Nephron progenitor cell (in vitro differentiated cells): Measurements from ENCODE around the gene LAMB4.

Experiments used
- DNase-seq: peaks from one replicate; pipeline ENCODE4 v3.0.0; 2021
- H3K27ac Mint-ChIP-seq: 2 replicates; pipeline ENCODE4 v1.8.0; 2021; ENCODE audit warnings: mild to moderate bottlenecking, moderate library complexity, mixed read lengths
- H3K27me3 Mint-ChIP-seq: 2 replicates; pipeline ENCODE4 v1.8.0; 2021; ENCODE audit warnings: mild to moderate bottlenecking, low read depth, mixed read lengths; ENCODE audit not compliant: poor library complexity
- H3K36me3 Mint-ChIP-seq: 2 replicates; pipeline ENCODE4 v1.8.0; 2021; ENCODE audit warnings: low read depth, mixed read lengths
- H3K4me1 Mint-ChIP-seq: 2 replicates; pipeline ENCODE4 v1.8.0; 2021; ENCODE audit warnings: mixed read lengths
- H3K4me3 Mint-ChIP-seq: 2 replicates; pipeline ENCODE4 v1.8.0; 2021; ENCODE audit warnings: mild to moderate bottlenecking, moderate library complexity, mixed read lengths
- H3K9me3 Mint-ChIP-seq: 2 replicates; pipeline ENCODE4 v1.8.0; 2021; ENCODE audit warnings: mild to moderate bottlenecking, moderate library complexity, mixed read lengths
- TF ChIP-seq, protein P1 (sequence below): fragments of 200-600 bp; sonication (generic); IDR thresholded peaks from 2 replicates; pipeline ENCODE4 v1.5.0; 2021; ENCODE audit warnings: antibody characterized with exemption

The LAMB4 gene

GRCh38 chr7:108067844-108068243 lies 62.3 kb downstream of the LAMB4 start:
- peaks cover 3% of the 10 kb centered on the region for H3K27me3 Mint-ChIP-seq
- H3K27ac Mint-ChIP-seq = no peak overlapping the region
- H3K36me3 Mint-ChIP-seq = no peaks in the 10 kb centered on the region
- H3K4me1 Mint-ChIP-seq = peaks cover 4% of the 10 kb centered on the region
- no peak for DNase-seq
- H3K4me3 Mint-ChIP-seq = no peak overlapping the region
- no peaks in the 10 kb centered on the region for H3K9me3 Mint-ChIP-seq
- TF ChIP-seq, protein P1, sequence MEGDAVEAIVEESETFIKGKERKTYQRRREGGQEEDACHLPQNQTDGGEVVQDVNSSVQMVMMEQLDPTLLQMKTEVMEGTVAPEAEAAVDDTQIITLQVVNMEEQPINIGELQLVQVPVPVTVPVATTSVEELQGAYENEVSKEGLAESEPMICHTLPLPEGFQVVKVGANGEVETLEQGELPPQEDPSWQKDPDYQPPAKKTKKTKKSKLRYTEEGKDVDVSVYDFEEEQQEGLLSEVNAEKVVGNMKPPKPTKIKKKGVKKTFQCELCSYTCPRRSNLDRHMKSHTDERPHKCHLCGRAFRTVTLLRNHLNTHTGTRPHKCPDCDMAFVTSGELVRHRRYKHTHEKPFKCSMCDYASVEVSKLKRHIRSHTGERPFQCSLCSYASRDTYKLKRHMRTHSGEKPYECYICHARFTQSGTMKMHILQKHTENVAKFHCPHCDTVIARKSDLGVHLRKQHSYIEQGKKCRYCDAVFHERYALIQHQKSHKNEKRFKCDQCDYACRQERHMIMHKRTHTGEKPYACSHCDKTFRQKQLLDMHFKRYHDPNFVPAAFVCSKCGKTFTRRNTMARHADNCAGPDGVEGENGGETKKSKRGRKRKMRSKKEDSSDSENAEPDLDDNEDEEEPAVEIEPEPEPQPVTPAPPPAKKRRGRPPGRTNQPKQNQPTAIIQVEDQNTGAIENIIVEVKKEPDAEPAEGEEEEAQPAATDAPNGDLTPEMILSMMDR = no peak

- no peak overlapping the region for H3K27ac Mint-ChIP-seq
- TF ChIP-seq, protein P1 = no peak
- H3K4me3 Mint-ChIP-seq = no peak overlapping the region
- H3K36me3 Mint-ChIP-seq = no peaks in the 10 kb centered on the region
- no peak for DNase-seq
- H3K27me3 Mint-ChIP-seq = peaks cover 3% of the 10 kb centered on the region
- peaks cover 4% of the 10 kb centered on the region for H3K4me1 Mint-ChIP-seq
- H3K9me3 Mint-ChIP-seq = no peaks in the 10 kb centered on the region
These were observed 63.7 kb downstream of the LAMB4 start for GRCh38 chr7:108066486-108066885.

GRCh38 chr7:108063520-108063933 lies 66.6 kb downstream of the LAMB4 start:
- Mint-ChIP-seq H3K27ac (no peak overlapping the region), H3K4me1 (peaks cover 4% of the 10 kb centered on the region), H3K36me3 (no peaks in the 10 kb centered on the region), H3K4me3 (no peak overlapping the region), H3K27me3 (no peaks in the 10 kb centered on the region), H3K9me3 (no peaks in the 10 kb centered on the region)
- TF ChIP-seq, protein P1 = no peak
- no peak for DNase-seq

DNA sequence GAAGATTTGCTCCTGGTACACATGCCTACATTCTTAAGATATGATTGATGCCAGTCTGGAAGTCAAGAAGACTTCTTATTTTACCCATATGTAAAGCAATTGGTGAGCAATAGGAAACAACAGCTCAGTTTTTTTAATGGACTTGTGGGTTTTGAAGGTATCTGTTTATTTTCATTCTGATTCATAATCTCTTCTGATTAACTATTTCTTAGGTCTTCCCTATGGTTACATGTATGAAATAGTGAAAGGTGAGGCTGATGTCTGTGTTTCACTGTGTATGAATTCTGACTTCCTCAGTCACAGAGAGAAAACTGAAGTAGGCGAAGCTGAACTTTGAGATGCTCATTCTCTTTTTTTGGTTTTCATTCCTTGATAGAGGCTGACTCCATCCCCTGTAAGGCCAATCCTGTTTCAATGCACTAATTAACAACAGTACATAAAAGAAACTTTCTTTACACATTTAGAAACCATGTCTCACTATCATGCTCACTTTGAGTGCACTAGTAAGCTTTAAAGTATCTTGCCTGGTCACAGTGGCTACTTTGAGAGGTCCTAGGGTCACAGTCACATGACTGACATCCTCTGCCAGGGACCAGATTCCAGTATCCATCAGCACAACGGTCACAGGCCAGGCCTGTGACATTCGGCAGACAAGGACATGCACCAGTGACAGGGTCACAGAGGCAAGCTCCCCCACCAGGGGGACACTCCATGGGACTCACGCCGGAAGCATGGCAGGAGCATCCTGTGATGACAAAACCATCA lies 67.7 kb downstream of the LAMB4 start:
- H3K27me3 Mint-ChIP-seq = no peaks in the 10 kb centered on the region
- H3K4me1 Mint-ChIP-seq = peaks cover 4% of the 10 kb centered on the region
- no peaks in the 10 kb centered on the region for H3K36me3 Mint-ChIP-seq
- no peak overlapping the region for H3K4me3 Mint-ChIP-seq
- TF ChIP-seq, protein P1 = no peak
- no peak for DNase-seq
- no peaks in the 10 kb centered on the region for H3K9me3 Mint-ChIP-seq
- H3K27ac Mint-ChIP-seq = no peak overlapping the region

- H3K4me1 Mint-ChIP-seq = peaks cover 13% of the 10 kb centered on the region
- H3K27ac Mint-ChIP-seq = no peak overlapping the region
- no peaks in the 10 kb centered on the region for H3K36me3 Mint-ChIP-seq
- DNase-seq = no peak
- H3K9me3 Mint-ChIP-seq = no peaks in the 10 kb centered on the region
- H3K27me3 Mint-ChIP-seq = no peaks in the 10 kb centered on the region
- H3K4me3 Mint-ChIP-seq = no peak overlapping the region
- TF ChIP-seq, protein P1 = no peak
These were observed 70.6 kb downstream of the LAMB4 start for GRCh38 chr7:108059526-108059925.

DNA sequence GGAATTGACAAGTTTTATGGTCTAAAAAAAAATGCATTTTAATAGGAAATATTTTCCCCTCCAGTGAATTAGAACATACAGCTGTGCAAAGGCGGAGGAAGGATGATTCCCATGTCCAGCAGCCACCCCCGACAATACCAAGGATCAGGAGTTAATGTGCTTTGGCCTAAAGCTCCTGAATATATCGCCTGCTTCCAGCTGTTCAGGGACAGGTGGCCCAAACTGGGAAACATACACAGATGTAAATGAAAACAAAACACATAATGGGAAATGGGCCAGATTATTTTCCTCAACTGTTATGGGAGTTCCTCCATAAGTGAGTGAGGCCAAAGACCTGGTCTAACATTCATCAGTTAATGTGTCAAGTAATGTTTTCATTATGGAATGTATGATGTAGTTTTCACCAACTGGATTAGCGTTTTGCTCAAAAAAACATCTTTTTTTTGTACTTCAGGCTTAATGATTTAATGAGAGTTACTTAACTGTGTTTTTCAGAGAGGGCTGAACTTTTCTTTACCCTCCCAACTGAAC lies 72.1 kb downstream of the LAMB4 start:
- no peaks in the 10 kb centered on the region for H3K36me3 Mint-ChIP-seq
- peaks cover 9% of the 10 kb centered on the region for H3K4me1 Mint-ChIP-seq
- peaks cover 3% of the 10 kb centered on the region for H3K27me3 Mint-ChIP-seq
- DNase-seq = no peak
- TF ChIP-seq, protein P1 = no peak
- H3K4me3 Mint-ChIP-seq = no peak overlapping the region
- no peak overlapping the region for H3K27ac Mint-ChIP-seq
- no peaks in the 10 kb centered on the region for H3K9me3 Mint-ChIP-seq
